ENCODE data around the gene HEBP2. TPM values are rescaled to one million over a fixed set of nuclear protein-coding genes. Genes with fewer than 3 reads are reported as not detected.

The HEBP2 gene
- total RNA-seq, 4 donors from 2014 or later, result 119 to 797 (median 222) TPM

GRCh38 chr6:138400326-138400725 lies 3.7 kb upstream of the HEBP2 start:
- no peak for TF ChIP-seq CTCF (IDR thresholded peaks at IDR 0.05; ENCODE audit: low read depth)

- no peak for TF ChIP-seq CTCF (IDR thresholded peaks at IDR 0.05; ENCODE audit: low read depth)
These were observed 1.8 kb upstream of the HEBP2 start for GRCh38 chr6:138401960-138402837.

GRCh38 chr6:138402838-138403187 lies 1.2 kb upstream of the HEBP2 start:
- TF ChIP-seq CTCF (IDR thresholded peaks at IDR 0.05; ENCODE audit: low read depth), result no peak

- TF ChIP-seq CTCF (IDR thresholded peaks at IDR 0.05; ENCODE audit: low read depth), result no peak
These were observed 661 bp upstream of the HEBP2 start for GRCh38 chr6:138403324-138403800.

GRCh38 chr6:138404666-138405337 lies 779 bp downstream of the HEBP2 start:
- no peak for TF ChIP-seq CTCF (IDR thresholded peaks at IDR 0.05; ENCODE audit: low read depth)

GRCh38 chr6:138405816-138406413 lies 1.9 kb downstream of the HEBP2 start:
- no peak for TF ChIP-seq CTCF (IDR thresholded peaks at IDR 0.05; ENCODE audit: low read depth)

GRCh38 chr6:138406443-138406842 lies 2.4 kb downstream of the HEBP2 start:
- no peak for TF ChIP-seq CTCF (IDR thresholded peaks at IDR 0.05; ENCODE audit: low read depth)

All from subcutaneous adipose tissue (tissue), 4 donors.